ENCODE measurements around the gene LCAT. TPM values are rescaled to one million over a fixed set of nuclear protein-coding genes. Genes with fewer than 3 reads are reported as not detected.

Gene LCAT
- total and polyA plus RNA-seq, 2 experiments from 2014 or later, result 13.7 to 18.9 TPM

DNA sequence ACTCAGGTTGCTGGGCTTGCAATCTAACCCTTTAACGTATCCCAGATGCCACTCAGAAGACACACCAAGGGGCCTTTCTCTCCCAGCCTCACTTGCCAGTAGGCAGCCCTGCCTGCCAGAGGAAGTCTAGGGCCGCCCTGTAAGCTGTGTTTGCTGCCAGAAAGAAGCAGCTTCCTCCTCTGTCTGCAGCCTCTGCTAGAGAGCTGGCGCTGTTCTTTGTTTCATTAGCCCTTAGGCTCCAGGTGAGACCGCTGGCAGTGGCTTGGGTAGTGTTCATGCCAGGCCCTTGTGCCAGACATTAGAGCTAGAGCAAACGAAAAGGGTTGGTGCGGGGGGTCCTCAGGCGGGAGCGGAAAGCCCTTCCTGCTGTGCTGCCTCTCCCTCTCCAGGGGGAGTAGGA, 21.2 kb downstream of the LCAT start (continued):
- TF ChIP-seq EZH2 (IDR thresholded peaks at IDR 0.05; ENCODE audit: low read depth, unreplicated experiment) (no peak), POLR2AphosphoS5 (IDR thresholded peaks at IDR 0.05; ENCODE audit: low read depth) (no peak), CREB1 (CRISPR knock-in tag; IDR thresholded peaks at IDR 0.05; ENCODE audit: low read depth) (no peak), JUNB (IDR thresholded peaks at IDR 0.05; ENCODE audit: unreplicated experiment) (no peak)
- TF ChIP-seq, protein P1, sequence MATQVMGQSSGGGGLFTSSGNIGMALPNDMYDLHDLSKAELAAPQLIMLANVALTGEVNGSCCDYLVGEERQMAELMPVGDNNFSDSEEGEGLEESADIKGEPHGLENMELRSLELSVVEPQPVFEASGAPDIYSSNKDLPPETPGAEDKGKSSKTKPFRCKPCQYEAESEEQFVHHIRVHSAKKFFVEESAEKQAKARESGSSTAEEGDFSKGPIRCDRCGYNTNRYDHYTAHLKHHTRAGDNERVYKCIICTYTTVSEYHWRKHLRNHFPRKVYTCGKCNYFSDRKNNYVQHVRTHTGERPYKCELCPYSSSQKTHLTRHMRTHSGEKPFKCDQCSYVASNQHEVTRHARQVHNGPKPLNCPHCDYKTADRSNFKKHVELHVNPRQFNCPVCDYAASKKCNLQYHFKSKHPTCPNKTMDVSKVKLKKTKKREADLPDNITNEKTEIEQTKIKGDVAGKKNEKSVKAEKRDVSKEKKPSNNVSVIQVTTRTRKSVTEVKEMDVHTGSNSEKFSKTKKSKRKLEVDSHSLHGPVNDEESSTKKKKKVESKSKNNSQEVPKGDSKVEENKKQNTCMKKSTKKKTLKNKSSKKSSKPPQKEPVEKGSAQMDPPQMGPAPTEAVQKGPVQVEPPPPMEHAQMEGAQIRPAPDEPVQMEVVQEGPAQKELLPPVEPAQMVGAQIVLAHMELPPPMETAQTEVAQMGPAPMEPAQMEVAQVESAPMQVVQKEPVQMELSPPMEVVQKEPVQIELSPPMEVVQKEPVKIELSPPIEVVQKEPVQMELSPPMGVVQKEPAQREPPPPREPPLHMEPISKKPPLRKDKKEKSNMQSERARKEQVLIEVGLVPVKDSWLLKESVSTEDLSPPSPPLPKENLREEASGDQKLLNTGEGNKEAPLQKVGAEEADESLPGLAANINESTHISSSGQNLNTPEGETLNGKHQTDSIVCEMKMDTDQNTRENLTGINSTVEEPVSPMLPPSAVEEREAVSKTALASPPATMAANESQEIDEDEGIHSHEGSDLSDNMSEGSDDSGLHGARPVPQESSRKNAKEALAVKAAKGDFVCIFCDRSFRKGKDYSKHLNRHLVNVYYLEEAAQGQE (IDR thresholded peaks at IDR 0.05; ENCODE audit: unreplicated experiment), result no peak
- TF ChIP-seq, protein P2, sequence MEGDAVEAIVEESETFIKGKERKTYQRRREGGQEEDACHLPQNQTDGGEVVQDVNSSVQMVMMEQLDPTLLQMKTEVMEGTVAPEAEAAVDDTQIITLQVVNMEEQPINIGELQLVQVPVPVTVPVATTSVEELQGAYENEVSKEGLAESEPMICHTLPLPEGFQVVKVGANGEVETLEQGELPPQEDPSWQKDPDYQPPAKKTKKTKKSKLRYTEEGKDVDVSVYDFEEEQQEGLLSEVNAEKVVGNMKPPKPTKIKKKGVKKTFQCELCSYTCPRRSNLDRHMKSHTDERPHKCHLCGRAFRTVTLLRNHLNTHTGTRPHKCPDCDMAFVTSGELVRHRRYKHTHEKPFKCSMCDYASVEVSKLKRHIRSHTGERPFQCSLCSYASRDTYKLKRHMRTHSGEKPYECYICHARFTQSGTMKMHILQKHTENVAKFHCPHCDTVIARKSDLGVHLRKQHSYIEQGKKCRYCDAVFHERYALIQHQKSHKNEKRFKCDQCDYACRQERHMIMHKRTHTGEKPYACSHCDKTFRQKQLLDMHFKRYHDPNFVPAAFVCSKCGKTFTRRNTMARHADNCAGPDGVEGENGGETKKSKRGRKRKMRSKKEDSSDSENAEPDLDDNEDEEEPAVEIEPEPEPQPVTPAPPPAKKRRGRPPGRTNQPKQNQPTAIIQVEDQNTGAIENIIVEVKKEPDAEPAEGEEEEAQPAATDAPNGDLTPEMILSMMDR (conservative IDR thresholded peaks at IDR 0.05; ENCODE audit: low read depth in 2 of 2), result no peak; a peak in 1 of 4 replicates

DNA sequence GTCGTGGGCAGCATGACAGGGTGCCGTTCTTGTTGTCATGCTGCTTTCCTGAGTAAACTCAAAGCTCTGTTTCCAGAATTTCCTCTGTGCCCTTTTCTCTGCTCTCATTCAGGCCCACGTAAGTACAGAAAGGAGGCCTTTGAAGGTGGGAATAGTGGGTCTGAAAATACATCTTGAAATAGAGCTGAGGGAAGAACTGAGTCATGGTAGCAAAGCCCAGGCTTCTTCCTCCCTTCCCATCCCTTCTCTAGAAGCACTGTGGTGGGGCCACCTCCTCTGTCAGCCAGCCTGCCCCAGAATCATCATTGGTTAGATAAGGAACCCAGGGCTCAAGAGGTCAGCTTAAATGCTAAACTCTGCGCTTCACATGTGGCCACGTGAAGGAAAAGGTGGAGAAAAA, 21.7 kb downstream of the LCAT start:
- H3K36me3 ChIP-seq (ENCODE audit: insufficient read depth), result no peaks in the 10 kb centered on the region
- no peak overlapping the region; the same call in 1 of the 2 replicates for H3K27ac ChIP-seq (ENCODE audit: low read depth)
- no peak for ATAC-seq
- H3K4me2 ChIP-seq, result no peak overlapping the region
- H4K20me1 ChIP-seq (replicated peaks; ENCODE audit: insufficient read depth), result no peaks in the 10 kb centered on the region; the same call in 1 of the 2 replicates
- Mint-ChIP-seq H3K4me1 (peaks cover 19% of the 10 kb centered on the region), H3K36me3 (ENCODE audit: low read depth) (no peaks in the 10 kb centered on the region; the same call in 2 of the 3 replicates), H3K4me3 (no peak overlapping the region), H3K9me3 (no peaks in the 10 kb centered on the region), H3K27me3 (ENCODE audit: insufficient read depth, low read depth, poor library complexity) (peaks cover 12% of the 10 kb centered on the region), H3K27ac (peak overlapping the region; percentile 16; the same call in 1 of the 2 replicates)
- H2AFZ ChIP-seq, result no peak overlapping the region
- H3K9me2 ChIP-seq (ENCODE audit: insufficient read depth), result no peaks in the 10 kb centered on the region
- no peaks in the 10 kb centered on the region for H3K27me3 ChIP-seq (ENCODE audit: insufficient read depth)
- H3K79me2 ChIP-seq (replicated peaks; ENCODE audit: insufficient read depth), result no peaks in the 10 kb centered on the region
- H3K4me1 ChIP-seq (ENCODE audit: insufficient read depth), result peaks cover 6% of the 10 kb centered on the region; the same call in 1 of the 2 replicates
- H3K4me3 ChIP-seq, result no peak overlapping the region
- DNase-seq (ENCODE audit: low spot score), result no peak
- 0 out of 2 replicates have a peak, but pooled peaks cover 6% of the 10 kb centered on the region for H3F3A ChIP-seq (replicated peaks; ENCODE audit: low read depth)
- no peak for TF ChIP-seq JUNB (IDR thresholded peaks at IDR 0.05; ENCODE audit: unreplicated experiment)
- no peak for TF ChIP-seq ZNF114 (CRISPR knock-in tag; IDR thresholded peaks at IDR 0.05)
- no peak for TF ChIP-seq POLR2AphosphoS5 (IDR thresholded peaks at IDR 0.05; ENCODE audit: low read depth)
- TF ChIP-seq CREB1 (CRISPR knock-in tag; IDR thresholded peaks at IDR 0.05; ENCODE audit: low read depth), result no peak
- TF ChIP-seq, protein P1 (IDR thresholded peaks at IDR 0.05; ENCODE audit: unreplicated experiment), result no peak
- no peak for TF ChIP-seq ZNF331 (CRISPR knock-in tag; IDR thresholded peaks at IDR 0.05; ENCODE audit: low read depth)
- TF ChIP-seq STAT1 (IDR thresholded peaks at IDR 0.05; ENCODE audit: unreplicated experiment), result no peak
- TF ChIP-seq NANOG (IDR thresholded peaks at IDR 0.05; ENCODE audit: borderline replicate concordance), result no peak

Measured in GM23338 (cell line).